ENCODE results near the gene LRBA. TPM values are rescaled to one million over a fixed set of nuclear protein-coding genes. Genes with fewer than 3 reads are reported as not detected.

LRBA gene
- total RNA-seq, 3 donors from 2014 or later: 26.9 to 138 (median 93.7) TPM

GRCh38 chr4:150395872-150396271, 619.2 kb downstream of the LRBA start:
- intact Hi-C loops (cut with DNase I; ENCODE audit: low total_unique reads): no loop called here
- no peak for DNase-seq (ENCODE audit: low spot score in 2 of 2)
- Histone ChIP-seq H3K4me1 (no peaks in the 10 kb centered on the region), H3K27ac (no peak overlapping the region), H3K4me3 (no peak overlapping the region), H3K36me3 (no peaks in the 10 kb centered on the region), H3K27me3 (no peaks in the 10 kb centered on the region), H3K9me3 (peaks cover 2 to 8% of the 10 kb centered on the region in 2 donors)
- TF ChIP-seq, protein P1, sequence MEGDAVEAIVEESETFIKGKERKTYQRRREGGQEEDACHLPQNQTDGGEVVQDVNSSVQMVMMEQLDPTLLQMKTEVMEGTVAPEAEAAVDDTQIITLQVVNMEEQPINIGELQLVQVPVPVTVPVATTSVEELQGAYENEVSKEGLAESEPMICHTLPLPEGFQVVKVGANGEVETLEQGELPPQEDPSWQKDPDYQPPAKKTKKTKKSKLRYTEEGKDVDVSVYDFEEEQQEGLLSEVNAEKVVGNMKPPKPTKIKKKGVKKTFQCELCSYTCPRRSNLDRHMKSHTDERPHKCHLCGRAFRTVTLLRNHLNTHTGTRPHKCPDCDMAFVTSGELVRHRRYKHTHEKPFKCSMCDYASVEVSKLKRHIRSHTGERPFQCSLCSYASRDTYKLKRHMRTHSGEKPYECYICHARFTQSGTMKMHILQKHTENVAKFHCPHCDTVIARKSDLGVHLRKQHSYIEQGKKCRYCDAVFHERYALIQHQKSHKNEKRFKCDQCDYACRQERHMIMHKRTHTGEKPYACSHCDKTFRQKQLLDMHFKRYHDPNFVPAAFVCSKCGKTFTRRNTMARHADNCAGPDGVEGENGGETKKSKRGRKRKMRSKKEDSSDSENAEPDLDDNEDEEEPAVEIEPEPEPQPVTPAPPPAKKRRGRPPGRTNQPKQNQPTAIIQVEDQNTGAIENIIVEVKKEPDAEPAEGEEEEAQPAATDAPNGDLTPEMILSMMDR (IDR thresholded peaks at IDR 0.05): no peak
- no peak for TF ChIP-seq POLR2A (IDR thresholded peaks at IDR 0.05)
- no peak for TF ChIP-seq POLR2AphosphoS5 (IDR thresholded peaks at IDR 0.05)

DNA sequence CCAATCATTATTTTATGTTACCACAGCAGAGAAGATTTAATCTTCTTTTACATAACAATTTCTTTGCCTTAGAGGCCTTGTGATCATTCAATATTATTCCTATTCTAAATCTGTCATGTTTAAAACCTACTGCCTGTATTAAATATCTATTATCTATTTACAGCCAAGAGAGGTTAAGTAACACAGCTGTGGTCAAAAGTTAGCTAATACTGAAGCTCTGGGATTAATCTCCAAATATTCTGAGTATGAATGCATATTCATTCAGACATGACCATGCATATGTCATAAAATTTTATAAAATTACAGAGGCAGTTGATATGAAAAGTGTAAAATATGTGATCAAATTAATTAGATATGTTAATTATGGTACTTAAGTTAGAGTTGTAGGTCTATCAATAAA, 621.0 kb downstream of the LRBA start:
- Histone ChIP-seq H3K27ac (no peak overlapping the region), H3K27me3 (no peaks in the 10 kb centered on the region), H3K4me3 (no peak overlapping the region), H3K9me3 (peaks cover 2 to 8% of the 10 kb centered on the region in 2 donors), H3K36me3 (no peaks in the 10 kb centered on the region), H3K4me1 (no peaks in the 10 kb centered on the region)
- TF ChIP-seq POLR2AphosphoS5 (IDR thresholded peaks at IDR 0.05): no peak
- TF ChIP-seq POLR2A (IDR thresholded peaks at IDR 0.05): no peak
- TF ChIP-seq, protein P1 (IDR thresholded peaks at IDR 0.05): no peak
- intact Hi-C loops (cut with DNase I; ENCODE audit: low total_unique reads): no loop called here
- no peak for DNase-seq (ENCODE audit: low spot score in 2 of 2)

DNA sequence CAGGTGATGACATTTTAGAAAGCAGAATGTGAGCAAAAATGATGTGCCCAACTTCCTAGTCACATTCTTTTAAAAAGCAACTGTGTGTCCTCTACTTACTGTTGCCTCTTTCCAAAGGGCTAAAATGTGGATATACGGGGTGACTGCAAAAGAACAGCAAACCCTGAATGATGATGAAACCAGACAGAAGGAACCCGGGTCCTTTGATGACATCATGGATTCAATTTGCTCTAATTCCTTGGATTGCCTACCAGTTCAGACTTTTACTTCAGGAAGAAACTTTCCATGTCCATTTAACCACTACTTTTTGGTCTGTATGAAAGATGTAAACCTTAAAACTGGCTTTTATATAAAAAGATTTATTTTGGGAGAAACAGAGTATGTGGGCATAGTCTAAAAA, 624.0 kb downstream of the LRBA start:
- Histone ChIP-seq H3K27me3 (no peaks in the 10 kb centered on the region), H3K9me3 (peaks cover 2 to 8% of the 10 kb centered on the region in 2 donors), H3K4me1 (no peaks in the 10 kb centered on the region), H3K4me3 (no peak overlapping the region), H3K27ac (no peak overlapping the region), H3K36me3 (no peaks in the 10 kb centered on the region)
- TF ChIP-seq, protein P1 (IDR thresholded peaks at IDR 0.05): no peak
- TF ChIP-seq POLR2A (IDR thresholded peaks at IDR 0.05) (no peak), POLR2AphosphoS5 (IDR thresholded peaks at IDR 0.05) (no peak)
- intact Hi-C loops (cut with DNase I; ENCODE audit: low total_unique reads): no loop called here
- DNase-seq (ENCODE audit: low spot score in 2 of 2): no peak

GRCh38 chr4:150390531-150390910, 624.6 kb downstream of the LRBA start:
- H3K4me1 ChIP-seq: no peaks in the 10 kb centered on the region
- H3K4me3 ChIP-seq: no peak overlapping the region
- no peak overlapping the region for H3K27ac ChIP-seq
- no peaks in the 10 kb centered on the region for H3K27me3 ChIP-seq
- no peaks in the 10 kb centered on the region for H3K36me3 ChIP-seq
- no peak for DNase-seq (ENCODE audit: low spot score in 2 of 2)
- intact Hi-C loops (cut with DNase I; ENCODE audit: low total_unique reads): no loop called here
- TF ChIP-seq POLR2AphosphoS5 (IDR thresholded peaks at IDR 0.05) (no peak), POLR2A (IDR thresholded peaks at IDR 0.05) (no peak)
- TF ChIP-seq, protein P1 (IDR thresholded peaks at IDR 0.05): no peak
- H3K9me3 ChIP-seq: peaks cover 2 to 8% of the 10 kb centered on the region in 2 donors

- no peak for DNase-seq (ENCODE audit: low spot score in 2 of 2)
- Histone ChIP-seq H3K36me3 (no peaks in the 10 kb centered on the region), H3K4me3 (no peak overlapping the region), H3K27me3 (no peaks in the 10 kb centered on the region), H3K9me3 (peaks cover 2 to 8% of the 10 kb centered on the region in 2 donors), H3K4me1 (no peaks in the 10 kb centered on the region), H3K27ac (no peak overlapping the region)
- intact Hi-C loops (cut with DNase I; ENCODE audit: low total_unique reads): no loop called here
- TF ChIP-seq, protein P1 (IDR thresholded peaks at IDR 0.05): no peak
- no peak for TF ChIP-seq POLR2A (IDR thresholded peaks at IDR 0.05)
- no peak for TF ChIP-seq POLR2AphosphoS5 (IDR thresholded peaks at IDR 0.05)
Observed at GRCh38 chr4:150389896-150390530, 625.1 kb downstream of the LRBA start.

Measured in breast epithelium (tissue), 4 donors.